DOHH2 (cell line): ENCODE results near the gene CBX4.

Experiments used
- H3F3A ChIP-seq: fragments of 200-600 bp; sonication (generic), shearing (Covaris generic); 2 replicates; pipeline ENCODE4 v1.6.0; 2016; ENCODE audit warnings: antibody characterized with exemption, mild to moderate bottlenecking; ENCODE audit not compliant: control insufficient read depth, insufficient read depth
- H3K27ac ChIP-seq: fragments of 200-600 bp; sonication (generic); 2 replicates; pipeline ENCODE4 v1.5.1; 2014; ENCODE audit warnings: low read depth, mild to moderate bottlenecking, low read length, moderate library complexity
- H3K27me3 ChIP-seq: fragments of 200-600 bp; sonication (generic); 2 replicates; pipeline ENCODE4 v1.6.1; 2014; ENCODE audit warnings: mild to moderate bottlenecking, low read length, mixed read lengths; ENCODE audit not compliant: control insufficient read depth
- H3K36me3 ChIP-seq: fragments of 200-600 bp; sonication (generic); 2 replicates; pipeline ENCODE4 v1.6.1; 2014; ENCODE audit warnings: mild to moderate bottlenecking, low read length, moderate library complexity, mixed read lengths; ENCODE audit not compliant: control insufficient read depth
- H3K4me1 ChIP-seq: fragments of 200-600 bp; sonication (generic); 2 replicates; pipeline ENCODE4 v1.6.1; 2014; ENCODE audit warnings: mild to moderate bottlenecking, low read length, mixed read lengths; ENCODE audit not compliant: control insufficient read depth
- H3K4me2 ChIP-seq: fragments of 200-600 bp; sonication (generic); 2 replicates; pipeline ENCODE4 v1.6.0; 2014; ENCODE audit warnings: mild to moderate bottlenecking, low read length, moderate library complexity
- H3K4me3 ChIP-seq: fragments of 200-600 bp; sonication (generic); 2 replicates; pipeline ENCODE4 v1.5.1; 2014; ENCODE audit warnings: mild to moderate bottlenecking, low read length, mixed read lengths
- H3K79me2 ChIP-seq: fragments of 200-600 bp; sonication (generic); 2 replicates; pipeline ENCODE4 v1.6.1; 2014; ENCODE audit warnings: mild to moderate bottlenecking, low read length, mixed read lengths; ENCODE audit not compliant: control insufficient read depth
- H3K9me2 ChIP-seq: fragments of 200-600 bp; sonication (generic); replicated peaks from 2 replicates; pipeline ENCODE4 v1.6.1; 2014; ENCODE audit warnings: mild to moderate bottlenecking, low read length, mixed read lengths; ENCODE audit not compliant: control insufficient read depth
- H3K9me3 ChIP-seq: fragments of 200-600 bp; sonication (generic); 2 replicates; pipeline ENCODE4 v1.6.1; 2014; ENCODE audit warnings: antibody characterized with exemption, low read length, mixed read lengths; ENCODE audit not compliant: control insufficient read depth, insufficient read depth
- H4K20me1 ChIP-seq: fragments of 200-600 bp; sonication (generic); 2 replicates; pipeline ENCODE4 v1.6.0; 2014; ENCODE audit warnings: low read depth, mild to moderate bottlenecking, antibody characterized with exemption, low read length, moderate library complexity; ENCODE audit not compliant: control insufficient read depth, insufficient read depth
- EZH2phosphoT487 ChIP-seq: fragments of 200-600 bp; sonication (generic); IDR thresholded peaks from 2 replicates; pipeline ENCODE4 v1.6.1; 2017; ENCODE audit warnings: borderline replicate concordance, mild to moderate bottlenecking, antibody characterized with exemption, low read length, moderate library complexity, mixed read lengths
- TF ChIP-seq, protein P1 (sequence below): fragments of 200-600 bp; sonication (generic); IDR thresholded peaks from one replicate; pipeline ENCODE4 v1.5.1; 2014; ENCODE audit warnings: antibody characterized with exemption, mild to moderate bottlenecking, low read depth, low read length; ENCODE audit not compliant: poor library complexity, severe bottlenecking

Gene CBX4

DNA sequence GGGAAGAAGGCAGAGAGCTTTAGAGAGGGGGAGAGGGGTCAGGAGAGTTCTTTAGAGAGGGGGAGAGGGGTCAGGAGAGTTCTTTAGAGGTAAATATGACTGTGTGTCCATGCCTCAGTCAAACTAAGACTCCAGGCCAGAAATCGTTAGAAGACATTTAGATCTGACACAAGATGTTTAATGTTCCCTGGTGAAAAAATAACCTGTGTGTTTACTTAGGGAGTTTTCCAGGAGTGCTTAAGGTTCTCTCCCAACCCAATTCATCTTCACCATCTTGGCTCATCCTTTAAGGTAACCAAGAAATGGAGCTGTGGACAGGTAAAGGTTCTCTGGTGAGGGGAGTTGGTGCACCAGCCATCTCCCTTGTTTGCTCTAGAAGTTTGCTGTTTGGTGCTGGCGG is 9.8 kb downstream of the CBX4 start:
- Histone ChIP-seq H3K9me3 (no peaks in the 10 kb centered on the region), H3K36me3 (peaks cover 15% of the 10 kb centered on the region), H3K9me2 (no peaks in the 10 kb centered on the region), H3K4me2 (peak overlapping the region; percentile 30; the same call in 1 of the 2 replicates), H3K79me2 (peaks cover 11% of the 10 kb centered on the region), H4K20me1 (peaks cover 9% of the 10 kb centered on the region; the same call in 1 of the 2 replicates), H3K4me1 (peaks cover 46% of the 10 kb centered on the region), H3K4me3 (no peak overlapping the region), H3K27ac (no peak overlapping the region), H3F3A (peaks cover 14% of the 10 kb centered on the region), H3K27me3 (no peaks in the 10 kb centered on the region)
- TF ChIP-seq, protein P1, sequence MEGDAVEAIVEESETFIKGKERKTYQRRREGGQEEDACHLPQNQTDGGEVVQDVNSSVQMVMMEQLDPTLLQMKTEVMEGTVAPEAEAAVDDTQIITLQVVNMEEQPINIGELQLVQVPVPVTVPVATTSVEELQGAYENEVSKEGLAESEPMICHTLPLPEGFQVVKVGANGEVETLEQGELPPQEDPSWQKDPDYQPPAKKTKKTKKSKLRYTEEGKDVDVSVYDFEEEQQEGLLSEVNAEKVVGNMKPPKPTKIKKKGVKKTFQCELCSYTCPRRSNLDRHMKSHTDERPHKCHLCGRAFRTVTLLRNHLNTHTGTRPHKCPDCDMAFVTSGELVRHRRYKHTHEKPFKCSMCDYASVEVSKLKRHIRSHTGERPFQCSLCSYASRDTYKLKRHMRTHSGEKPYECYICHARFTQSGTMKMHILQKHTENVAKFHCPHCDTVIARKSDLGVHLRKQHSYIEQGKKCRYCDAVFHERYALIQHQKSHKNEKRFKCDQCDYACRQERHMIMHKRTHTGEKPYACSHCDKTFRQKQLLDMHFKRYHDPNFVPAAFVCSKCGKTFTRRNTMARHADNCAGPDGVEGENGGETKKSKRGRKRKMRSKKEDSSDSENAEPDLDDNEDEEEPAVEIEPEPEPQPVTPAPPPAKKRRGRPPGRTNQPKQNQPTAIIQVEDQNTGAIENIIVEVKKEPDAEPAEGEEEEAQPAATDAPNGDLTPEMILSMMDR: no peak
- no peak for TF ChIP-seq EZH2phosphoT487

DNA sequence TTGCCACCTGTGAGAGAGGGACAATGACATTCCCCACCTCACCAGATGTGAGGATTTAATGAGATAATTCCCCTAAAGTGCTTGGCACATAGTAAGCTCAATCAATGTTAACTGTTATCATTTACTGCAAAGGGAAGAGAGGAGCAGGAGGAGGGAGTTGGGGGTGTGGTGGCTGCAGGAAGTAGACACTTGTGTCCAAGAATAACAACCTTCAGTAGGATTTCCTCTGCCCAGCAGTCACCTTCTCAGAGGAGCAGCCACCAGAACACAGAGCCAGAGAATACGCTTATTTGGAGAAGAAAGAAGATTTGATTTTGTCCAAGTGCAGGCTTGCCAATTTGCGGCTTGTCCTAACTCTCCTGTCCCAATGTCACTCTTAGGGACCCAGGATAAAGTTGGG is 10.2 kb downstream of the CBX4 start:
- no peak overlapping the region for H3K27ac ChIP-seq
- no peak for TF ChIP-seq EZH2phosphoT487
- TF ChIP-seq, protein P1: no peak
- no peak overlapping the region for H3K4me3 ChIP-seq
- H4K20me1 ChIP-seq: peaks cover 9% of the 10 kb centered on the region; the same call in 1 of the 2 replicates
- H3K4me2 ChIP-seq: peak overlapping the region; percentile 30; the same call in 1 of the 2 replicates
- peaks cover 10% of the 10 kb centered on the region for H3K36me3 ChIP-seq
- peaks cover 8% of the 10 kb centered on the region for H3K79me2 ChIP-seq
- peaks cover 46% of the 10 kb centered on the region for H3K4me1 ChIP-seq
- no peaks in the 10 kb centered on the region for H3K27me3 ChIP-seq
- no peaks in the 10 kb centered on the region for H3K9me2 ChIP-seq
- H3K9me3 ChIP-seq: no peaks in the 10 kb centered on the region
- H3F3A ChIP-seq: peaks cover 14% of the 10 kb centered on the region

DNA sequence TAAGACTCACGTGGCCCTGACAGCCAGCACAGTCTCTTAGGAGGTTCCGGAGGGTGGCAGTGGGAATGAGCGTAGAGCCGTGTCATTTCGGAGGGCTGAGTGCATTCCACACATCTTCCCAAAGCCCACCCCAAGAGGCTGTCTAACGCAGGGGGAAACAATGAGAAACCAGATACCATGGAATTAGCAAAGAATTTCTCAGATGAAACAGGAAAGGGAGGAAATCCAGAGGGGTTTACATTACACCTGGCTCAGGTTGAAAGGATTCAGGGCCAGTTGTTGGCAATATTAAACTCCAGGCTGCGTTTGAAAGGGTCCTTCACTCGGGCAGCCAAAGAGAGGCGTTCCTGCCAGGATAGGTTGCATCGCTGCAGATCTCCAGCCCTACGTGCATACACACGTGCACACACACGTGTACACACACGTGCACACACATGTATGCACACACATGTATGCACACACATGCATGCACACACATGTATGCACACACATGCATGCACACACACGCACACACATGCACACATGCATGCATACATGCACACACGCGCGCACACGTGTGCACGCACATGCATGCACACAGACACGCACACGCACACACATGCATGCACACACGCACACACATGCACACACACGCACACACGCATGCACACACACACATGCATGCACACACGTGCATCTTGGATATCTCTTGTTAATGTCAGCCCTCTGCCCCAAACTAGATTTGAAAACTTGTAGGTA is 12.2 kb downstream of the CBX4 start:
- Histone ChIP-seq H3K27ac (no peak overlapping the region), H3K9me3 (no peaks in the 10 kb centered on the region), H3K27me3 (no peaks in the 10 kb centered on the region), H3F3A (peaks cover 14% of the 10 kb centered on the region), H3K36me3 (no peaks in the 10 kb centered on the region), H4K20me1 (peaks cover 9% of the 10 kb centered on the region; the same call in 1 of the 2 replicates), H3K79me2 (no peaks in the 10 kb centered on the region), H3K4me3 (no peak overlapping the region), H3K9me2 (no peaks in the 10 kb centered on the region), H3K4me1 (peaks cover 46% of the 10 kb centered on the region), H3K4me2 (peak overlapping the region; percentile 34; the same call in 1 of the 2 replicates)
- TF ChIP-seq, protein P1: no peak
